GM18951 (cell line): ENCODE data around the gene RARB.

Experiments
- POLR2A ChIP-seq: IDR thresholded peaks from 4 replicates; pipeline ENCODE4 v1.6.1; 2011; ENCODE audit warnings: mild to moderate bottlenecking; ENCODE audit not compliant: insufficient read length, insufficient read depth; ENCODE audit errors: extremely low read depth
- in situ Hi-C: fragments of 300-500 bp; cut with MboI; formaldehyde crosslinking; loops from one replicate; pipeline ENCODE4 v1.12.0; 2022; ENCODE audit warnings: low sequenced_read_pairs, mixed read lengths, inconsistent platforms; ENCODE audit not compliant: unreplicated experiment

RARB gene

DNA sequence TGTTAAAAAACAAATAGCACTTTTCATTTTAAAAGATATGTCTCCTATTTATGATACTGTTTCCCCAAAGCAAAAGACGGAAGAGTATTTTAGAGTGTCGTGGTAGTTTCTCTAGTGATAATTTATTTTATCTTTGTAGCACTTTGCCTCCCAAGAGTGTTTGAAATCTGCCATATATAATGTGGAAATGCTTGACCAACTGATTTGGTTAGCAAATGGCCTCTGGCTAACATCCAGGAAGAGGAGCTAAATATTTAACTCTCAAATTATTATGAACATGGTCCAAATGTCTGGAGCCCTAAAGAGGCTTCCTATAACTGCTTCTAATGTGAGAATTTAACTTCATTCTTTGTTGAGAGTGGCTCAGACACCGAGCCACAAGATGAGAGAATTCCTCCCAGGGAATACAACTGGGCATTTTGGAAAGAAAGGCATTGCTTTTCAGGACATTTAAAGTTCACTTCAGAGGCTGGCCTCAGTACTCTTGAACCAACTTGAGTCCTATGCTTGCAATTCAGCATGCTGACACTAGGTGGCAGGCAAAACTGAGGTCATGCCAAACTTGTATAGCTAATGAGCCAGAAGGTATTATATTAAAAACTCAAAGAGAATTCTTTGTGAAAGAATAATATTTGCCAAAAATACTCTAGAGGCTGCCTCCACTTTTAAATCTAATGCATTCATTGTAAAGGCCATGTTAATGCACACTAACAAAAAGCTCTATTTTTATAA lies 104.5 kb downstream of the RARB start:
- TF ChIP-seq POLR2A: no peak
- in situ Hi-C loops: no loop called here

GRCh38 chr3:25533399-25533798 lies 105.3 kb downstream of the RARB start:
- TF ChIP-seq POLR2A: no peak
- in situ Hi-C loops: no loop called here

DNA sequence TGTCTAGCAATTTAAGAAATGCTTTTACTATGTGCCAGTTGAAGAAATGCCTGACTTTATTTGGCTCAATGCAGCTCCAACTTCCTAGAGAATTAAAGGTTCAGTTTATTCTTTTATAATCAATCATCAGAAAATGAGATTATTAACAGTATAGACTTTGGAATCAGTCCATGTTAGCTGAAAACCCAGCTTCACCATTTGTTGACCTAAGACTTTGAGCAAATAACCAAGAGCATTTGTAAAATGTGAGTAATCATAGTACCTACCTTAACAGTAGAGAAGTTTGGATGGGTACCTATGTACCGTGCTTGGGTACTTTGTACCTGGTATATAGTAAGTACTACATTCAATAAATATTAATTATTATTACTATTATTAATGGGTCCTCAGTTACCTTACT lies 105.9 kb downstream of the RARB start:
- TF ChIP-seq POLR2A: no peak
- in situ Hi-C loops: no loop called here

- no peak for TF ChIP-seq POLR2A
- in situ Hi-C loops: no loop called here
Observed at GRCh38 chr3:25536521-25537391, 108.7 kb downstream of the RARB start.

DNA sequence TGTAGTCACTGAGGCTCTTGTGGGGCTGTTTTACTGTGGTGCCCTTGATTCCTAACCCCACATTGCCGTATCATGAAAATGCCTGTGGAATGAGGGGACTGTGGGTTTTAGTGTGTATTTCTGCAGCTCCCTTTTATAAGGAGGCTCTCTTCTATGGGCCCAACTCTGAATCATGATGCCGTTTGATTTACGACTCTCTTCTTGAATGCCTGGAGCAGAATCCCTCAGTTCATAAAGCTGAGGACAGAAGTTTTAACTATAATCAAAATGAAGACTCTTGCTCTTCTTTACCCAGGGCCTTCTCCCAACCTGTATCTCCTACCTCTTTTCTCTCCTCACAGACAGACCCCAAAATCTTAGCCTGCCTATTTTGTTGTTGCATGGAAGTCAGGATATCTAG lies 109.5 kb downstream of the RARB start:
- TF ChIP-seq POLR2A: no peak
- in situ Hi-C loops: no loop called here

GRCh38 chr3:25540273-25540672 lies 112.2 kb downstream of the RARB start:
- TF ChIP-seq POLR2A: no peak
- in situ Hi-C loops: no loop called here

- in situ Hi-C loops: no loop called here
- TF ChIP-seq POLR2A: no peak
Observed at GRCh38 chr3:25542492-25543039, 114.5 kb downstream of the RARB start.

DNA sequence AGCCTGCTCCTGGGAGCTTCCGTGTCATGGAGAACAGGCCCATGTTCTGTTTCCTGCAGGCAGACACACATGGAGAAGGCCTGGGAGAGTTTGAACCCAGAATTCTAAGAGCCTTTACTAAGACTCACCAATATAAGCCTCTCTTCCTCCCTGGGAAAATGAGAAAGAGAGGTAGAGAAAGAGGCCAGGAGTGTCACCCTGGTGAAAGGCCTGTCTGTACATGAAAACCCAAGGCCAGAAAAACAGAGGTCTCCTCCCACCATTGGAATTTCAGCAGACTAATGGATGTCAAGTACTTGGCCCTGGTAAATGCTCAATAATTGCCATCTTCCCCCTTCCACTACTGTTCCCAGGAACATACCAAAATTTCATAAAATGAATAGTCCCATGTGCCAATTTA lies 119.0 kb downstream of the RARB start:
- in situ Hi-C loops: no loop called here
- no peak for TF ChIP-seq POLR2A

- no peak for TF ChIP-seq POLR2A
- in situ Hi-C loops: no loop called here
Observed at GRCh38 chr3:25547943-25548674, 120.0 kb downstream of the RARB start.

DNA sequence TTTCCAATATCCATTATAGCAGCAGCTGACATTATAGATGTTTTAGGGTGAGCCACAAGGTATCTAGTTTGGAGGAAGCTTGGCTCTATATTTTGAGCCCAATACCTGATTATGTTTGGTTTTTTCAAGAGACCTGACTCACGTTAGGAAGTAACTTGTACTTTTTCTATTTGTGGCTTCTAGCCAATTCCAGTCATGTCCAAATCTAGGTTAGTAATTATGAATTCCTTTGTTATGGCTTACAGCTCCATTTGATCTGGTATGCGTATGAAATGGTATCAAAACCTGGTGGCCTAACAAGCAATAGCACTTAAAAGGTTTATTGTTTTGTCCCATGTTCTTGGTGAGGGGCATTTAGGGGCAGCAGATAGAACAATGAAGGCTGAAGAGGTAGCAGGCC lies 120.8 kb downstream of the RARB start:
- in situ Hi-C loops: no loop called here

DNA sequence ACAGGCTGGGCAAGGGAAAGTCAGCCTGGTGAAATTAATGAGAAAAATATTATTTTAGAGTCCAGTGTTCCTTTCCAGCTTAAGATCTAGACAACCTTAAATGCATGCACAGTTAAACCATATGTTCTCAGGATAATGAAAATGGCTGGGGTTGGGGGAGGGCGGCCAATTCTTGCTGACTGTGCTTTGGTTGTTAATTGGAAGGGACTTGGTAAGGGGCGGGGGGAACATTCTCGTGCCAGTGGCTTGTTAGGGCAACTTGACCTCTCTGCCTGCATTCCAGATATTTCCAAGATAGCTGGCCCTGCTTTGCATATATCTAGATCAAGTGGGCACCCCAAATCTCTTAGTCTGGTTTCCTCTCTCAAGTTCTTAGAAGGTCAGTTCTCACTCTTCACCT lies 124.2 kb downstream of the RARB start:
- TF ChIP-seq POLR2A: no peak
- in situ Hi-C loops: no loop called here

More for the DNA sequence above, 120.8 kb downstream of the RARB start:
- no peak for TF ChIP-seq POLR2A

DNA sequence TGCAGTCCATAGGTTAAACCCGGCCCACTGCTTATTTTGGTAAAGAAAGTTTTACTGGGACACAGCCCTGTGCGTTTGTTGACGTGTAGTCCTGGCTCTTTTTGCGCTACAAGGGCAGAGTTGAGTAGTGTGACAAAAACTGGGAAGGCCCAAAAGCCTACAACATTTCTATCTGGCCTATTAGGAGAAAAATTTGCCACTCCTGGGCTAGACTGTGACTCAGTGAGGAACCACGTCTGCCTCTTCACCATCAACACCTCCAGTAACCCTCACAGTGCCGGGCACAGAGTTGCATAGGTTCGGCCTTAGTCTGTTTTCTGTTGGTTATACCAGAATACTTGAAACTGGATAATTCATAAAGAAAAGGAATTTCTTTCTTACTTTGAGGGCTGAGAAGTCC lies 126.3 kb downstream of the RARB start:
- in situ Hi-C loops: no loop called here
- TF ChIP-seq POLR2A: no peak
